ENCODE measurements around the gene DGKA.

DNA sequence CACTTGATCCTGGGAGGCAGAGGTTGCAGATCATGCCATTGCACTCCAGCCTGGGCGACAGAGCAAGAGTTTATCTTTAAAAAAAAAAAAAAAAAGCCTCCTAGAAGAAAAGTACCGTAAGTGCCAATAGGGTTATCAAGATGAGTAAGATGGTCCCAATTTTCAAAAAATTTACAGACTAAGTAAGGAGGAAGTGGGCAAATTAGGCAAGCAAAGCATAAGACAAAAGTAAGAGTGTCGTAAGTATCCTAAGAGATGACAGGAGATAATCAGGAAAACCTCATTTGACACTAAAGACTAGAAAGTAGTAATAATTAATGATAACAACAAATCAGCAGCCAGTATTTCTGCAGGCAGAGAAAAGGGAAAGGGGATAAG is 15.5 kb upstream of the DGKA start:
- TF ChIP-seq POLR2A (IDR thresholded peaks at IDR 0.05; ENCODE audit: low read depth, low read length) (no peak), MAZ (IDR thresholded peaks at IDR 0.05; ENCODE audit: borderline replicate concordance, low read depth, low read length) (no peak), CHD1 (IDR thresholded peaks at IDR 0.05; ENCODE audit: low read depth, low read length) (no peak)

Measured in IMR-90 (cell line).